ENCODE measurements around the gene NFILZ. TPM values are rescaled to one million over a fixed set of nuclear protein-coding genes. Genes with fewer than 3 reads are reported as not detected.

The NFILZ gene
- polyA plus RNA-seq, 6 donors from 2014 or later = not detected

DNA sequence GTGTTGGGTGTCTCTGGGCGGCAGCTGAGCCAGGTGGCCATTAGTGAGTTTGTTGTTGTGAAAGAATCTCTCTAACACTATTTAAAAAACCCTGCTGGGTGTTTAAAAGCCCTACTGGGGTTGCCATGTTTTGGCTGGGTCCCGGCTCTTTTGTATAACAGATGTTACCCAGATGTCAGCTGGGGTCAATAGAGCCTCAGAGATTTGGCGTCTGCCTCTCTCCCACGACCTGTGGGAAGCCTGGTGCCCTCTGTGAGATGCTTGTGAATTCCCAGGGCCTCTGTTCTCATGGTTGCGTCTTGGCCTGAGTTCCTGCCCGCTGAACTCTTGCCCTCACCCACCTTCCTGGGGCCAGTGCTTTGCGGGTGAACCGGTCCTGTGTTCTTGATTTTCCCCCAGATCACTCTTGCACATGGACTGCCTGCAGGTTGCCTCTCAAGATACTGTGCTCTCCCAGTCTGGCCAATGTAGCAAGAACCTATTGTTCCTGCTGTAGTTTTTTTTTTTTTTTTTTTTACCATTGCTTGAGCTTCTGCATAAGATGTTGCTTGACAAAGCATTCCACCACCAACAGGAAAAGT, 9.5 kb downstream of the NFILZ start:
- ATAC-seq (ENCODE audit: low read depth in 2 of 2) = no peak
- peak overlapping the region in 1 of 6 donors; percentile 61 for H3K27ac Mint-ChIP-seq

DNA sequence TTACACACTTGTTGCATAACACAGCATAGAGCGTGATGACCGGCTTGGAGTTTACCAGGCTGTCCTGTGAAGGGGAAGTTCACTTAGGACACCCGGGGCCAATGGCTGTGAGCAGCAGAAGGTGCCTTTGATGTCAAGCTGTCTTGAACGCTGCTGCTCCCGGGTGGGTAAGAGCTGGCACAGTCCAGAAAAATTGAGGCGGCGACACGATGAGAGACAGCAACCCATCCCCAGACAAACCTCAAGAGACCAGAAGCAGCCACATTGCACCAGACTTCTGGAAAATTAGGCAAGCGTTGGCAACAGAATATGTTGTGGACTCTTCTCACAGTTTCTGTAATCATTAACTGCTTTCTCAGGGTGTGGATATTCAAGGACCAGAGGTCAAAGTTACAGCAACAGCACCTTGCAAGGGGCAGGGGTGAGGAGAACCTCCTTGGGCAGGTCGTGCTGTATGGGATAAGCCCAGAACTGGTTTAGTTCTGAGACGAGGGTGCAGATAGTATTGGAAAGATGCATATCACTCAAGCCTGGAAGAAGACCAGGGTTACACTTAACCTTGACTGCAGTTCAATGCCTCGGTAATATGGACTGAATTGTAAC, 10.1 kb downstream of the NFILZ start:
- no peak overlapping the region for H3K4me3 Mint-ChIP-seq
- no peak for ATAC-seq (ENCODE audit: low read depth in 2 of 2)

More for the DNA sequence above, 9.5 kb downstream of the NFILZ start:
- Mint-ChIP-seq H3K9me3 (no peaks in the 10 kb centered on the region), H3K27me3 (peaks cover 13 to 46% (median 43%) of the 10 kb centered on the region in 3 donors), H3K4me1 (peaks cover 0 to 8% (median 4%) of the 10 kb centered on the region in 3 donors), H3K4me3 (peak overlapping the region in 1 of 8 donors; percentile 76), H3K36me3 (no peaks in the 10 kb centered on the region)
- DNase-seq = no peak

DNA sequence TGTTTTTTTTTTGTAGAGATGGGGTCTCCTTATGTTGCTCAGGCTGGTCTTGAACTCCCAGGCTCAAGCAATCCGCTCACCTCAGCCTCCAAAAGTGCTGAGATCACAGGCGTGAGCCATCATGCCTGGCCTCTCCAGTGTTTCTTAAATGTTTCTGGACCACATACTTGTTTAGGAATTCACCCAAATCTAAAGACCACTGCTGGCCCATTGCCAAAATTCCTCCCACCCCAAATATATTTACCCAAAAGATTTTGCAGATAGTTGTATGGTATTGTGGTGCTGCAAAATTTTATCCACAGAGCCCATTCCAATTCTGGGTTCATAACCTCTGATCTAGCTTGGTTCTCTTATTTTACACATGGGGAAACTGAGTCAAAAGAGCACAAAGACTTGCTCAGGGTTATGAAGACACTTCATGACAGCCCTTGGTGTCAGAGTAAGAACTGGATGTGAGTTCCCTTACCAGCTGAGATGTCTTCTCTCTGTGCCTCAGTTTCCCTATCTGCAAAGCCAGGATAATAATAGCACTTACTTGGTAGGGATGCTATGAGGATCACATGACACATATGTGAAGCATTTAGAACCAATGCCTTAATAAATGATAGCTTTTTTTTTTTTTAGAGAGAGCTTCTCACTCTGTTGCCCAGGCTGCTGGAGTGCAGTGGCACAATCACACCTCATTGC, 10.9 kb downstream of the NFILZ start:
- H3K36me3 Mint-ChIP-seq = no peaks in the 10 kb centered on the region
- peaks cover 0 to 8% (median 4%) of the 10 kb centered on the region in 3 donors for H3K4me1 Mint-ChIP-seq
- peak overlapping the region in 1 of 8 donors; percentile 18 for H3K4me3 Mint-ChIP-seq
- peaks cover 13 to 54% (median 49%) of the 10 kb centered on the region in 3 donors for H3K27me3 Mint-ChIP-seq
- no peaks in the 10 kb centered on the region for H3K9me3 Mint-ChIP-seq
- no peak overlapping the region for H3K27ac Mint-ChIP-seq
- DNase-seq (no peak), ATAC-seq (ENCODE audit: low read depth in 2 of 2) (no peak)

More for the DNA sequence above, 10.1 kb downstream of the NFILZ start:
- Mint-ChIP-seq H3K4me1 (peaks cover 0 to 8% (median 4%) of the 10 kb centered on the region in 3 donors), H3K9me3 (no peaks in the 10 kb centered on the region), H3K36me3 (no peaks in the 10 kb centered on the region), H3K27ac (peak overlapping the region in 1 of 6 donors; percentile 61), H3K27me3 (peaks cover 13 to 48% (median 45%) of the 10 kb centered on the region in 3 donors)
- DNase-seq = no peak

DNA sequence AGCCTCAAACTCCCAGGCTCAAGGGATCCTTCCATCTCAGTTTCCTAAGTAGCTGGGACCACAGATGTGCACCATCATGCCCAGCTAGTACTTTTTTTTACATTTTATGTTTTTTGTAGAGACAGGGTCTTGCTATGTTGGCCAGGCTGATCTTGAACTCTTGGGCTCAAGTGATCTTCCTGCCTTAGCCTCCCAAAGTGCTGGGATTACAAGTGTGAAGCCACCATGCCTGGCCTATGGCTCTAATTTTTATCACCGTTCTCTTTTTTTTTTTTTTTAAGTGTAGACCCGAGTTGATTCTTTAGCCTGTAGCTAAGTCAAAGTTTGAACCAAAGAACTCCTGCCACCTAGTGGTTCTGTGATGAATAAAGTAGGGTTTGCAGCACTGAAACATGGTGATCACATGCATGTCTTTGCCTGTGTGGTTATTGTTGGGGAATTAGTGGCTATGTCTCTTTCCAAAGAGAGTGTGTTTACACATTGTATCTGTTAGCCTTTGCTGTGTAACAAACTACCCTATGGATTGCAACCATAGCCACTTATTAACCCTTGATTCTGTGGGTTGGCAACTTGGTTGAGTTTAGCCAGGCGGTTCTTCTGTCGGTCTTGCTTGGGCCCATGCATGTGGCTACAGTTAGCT, 11.6 kb downstream of the NFILZ start:
- ATAC-seq (ENCODE audit: low read depth in 2 of 2) (peak; percentile 30 to 40), DNase-seq (no peak)
- Mint-ChIP-seq H3K36me3 (no peaks in the 10 kb centered on the region), H3K27me3 (peaks cover 16 to 54% (median 50%) of the 10 kb centered on the region in 3 donors), H3K9me3 (no peaks in the 10 kb centered on the region), H3K27ac (no peak overlapping the region), H3K4me1 (peaks cover 0 to 8% (median 4%) of the 10 kb centered on the region in 3 donors), H3K4me3 (no peak overlapping the region)

DNA sequence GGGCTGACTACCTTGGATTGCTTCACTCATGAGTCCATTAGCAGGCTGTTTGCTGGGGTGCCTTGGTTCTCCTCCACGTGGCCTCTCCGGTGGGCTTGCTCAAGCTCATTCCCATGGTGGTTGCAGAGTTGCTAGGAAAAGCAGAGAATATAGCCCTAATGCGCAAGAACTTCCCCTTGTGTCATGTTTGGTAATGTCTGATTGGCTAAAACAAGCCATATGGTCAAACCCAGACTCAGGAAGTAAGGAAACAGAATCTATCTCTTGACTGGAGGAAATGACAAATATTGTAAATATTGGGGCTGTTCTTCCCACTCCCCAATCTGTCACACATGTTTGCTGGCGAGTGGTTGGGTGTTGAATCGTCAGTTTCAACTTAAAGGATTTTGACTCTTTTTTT, 12.1 kb downstream of the NFILZ start:
- no peak overlapping the region for H3K4me3 Mint-ChIP-seq

DNA sequence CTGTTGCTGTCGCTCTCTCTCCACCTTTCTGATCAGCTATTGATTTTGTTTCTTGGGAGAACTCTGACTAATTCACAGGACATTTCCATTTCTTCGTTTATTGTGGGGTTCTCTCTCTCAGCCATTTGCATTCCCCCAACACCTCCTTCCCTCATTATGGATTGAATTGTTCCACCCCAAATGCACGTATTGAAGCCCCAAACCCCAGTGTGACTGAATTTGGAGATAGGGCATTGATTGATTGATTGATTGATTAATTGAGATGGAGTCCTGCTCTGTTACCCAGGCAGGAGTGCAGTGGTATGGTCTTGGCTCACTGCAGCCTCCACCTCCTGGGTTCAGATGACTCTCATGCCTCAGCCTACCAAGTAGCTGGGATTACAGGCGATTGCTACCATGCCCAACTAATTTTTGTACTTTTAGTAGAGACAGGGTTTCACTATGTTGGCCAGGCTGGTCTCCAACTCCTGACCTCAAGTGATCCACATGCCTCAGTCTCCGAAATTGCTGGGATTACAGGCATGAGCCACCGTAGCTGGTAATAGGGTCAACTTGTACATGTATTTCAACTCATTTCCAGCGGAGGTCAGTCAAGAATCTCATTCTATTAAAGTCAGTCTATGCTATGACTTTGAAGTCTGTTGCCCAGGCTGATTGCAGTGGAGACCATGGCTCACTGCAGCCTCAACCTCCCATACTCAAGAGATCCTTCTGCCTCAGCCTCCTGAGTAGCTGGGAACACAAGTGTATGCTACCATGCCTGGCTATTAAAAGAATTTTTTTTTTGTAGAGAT, 13.6 kb downstream of the NFILZ start:
- Mint-ChIP-seq H3K27ac (peak overlapping the region in 1 of 6 donors; percentile 74), H3K4me1 (no peaks in the 10 kb centered on the region), H3K4me3 (no peak overlapping the region), H3K36me3 (no peaks in the 10 kb centered on the region), H3K9me3 (no peaks in the 10 kb centered on the region), H3K27me3 (peaks cover 9 to 42% (median 40%) of the 10 kb centered on the region in 3 donors)
- ATAC-seq (ENCODE audit: low read depth in 2 of 2) = no peak
- no peak for DNase-seq

More for the DNA sequence above, 12.1 kb downstream of the NFILZ start:
- Mint-ChIP-seq H3K27me3 (peaks cover 17 to 52% (median 50%) of the 10 kb centered on the region in 3 donors), H3K4me1 (peaks cover 0 to 8% (median 4%) of the 10 kb centered on the region in 3 donors), H3K36me3 (no peaks in the 10 kb centered on the region), H3K9me3 (no peaks in the 10 kb centered on the region), H3K27ac (peak overlapping the region in 1 of 6 donors; percentile 8)
- DNase-seq = no peak
- no peak for ATAC-seq (ENCODE audit: low read depth in 2 of 2)

DNA sequence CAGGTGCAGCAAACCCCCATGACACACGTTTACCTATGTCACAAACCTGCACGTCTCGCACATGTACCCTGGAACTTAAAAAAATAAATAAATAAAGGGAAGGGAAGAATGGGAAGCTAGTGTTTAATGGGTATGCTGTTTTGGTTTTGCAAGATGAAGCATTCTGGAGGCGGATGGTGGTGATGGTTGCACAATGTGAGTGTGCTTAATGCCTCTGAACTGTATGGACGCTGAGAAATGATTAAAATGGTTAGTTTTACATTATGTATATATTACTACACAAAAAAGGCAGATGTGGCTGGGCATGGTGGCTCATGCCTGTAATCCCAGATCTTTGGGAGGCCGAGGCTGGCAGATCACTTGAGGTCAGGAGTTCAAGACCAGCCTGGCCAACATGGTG, 17.8 kb downstream of the NFILZ start:
- Mint-ChIP-seq H3K4me1 (no peaks in the 10 kb centered on the region), H3K27ac (no peak overlapping the region), H3K27me3 (peaks cover 4 to 36% (median 28%) of the 10 kb centered on the region in 3 donors), H3K9me3 (no peaks in the 10 kb centered on the region), H3K4me3 (no peak overlapping the region), H3K36me3 (no peaks in the 10 kb centered on the region)
- ATAC-seq (ENCODE audit: low read depth in 2 of 2) (no peak), DNase-seq (no peak)

DNA sequence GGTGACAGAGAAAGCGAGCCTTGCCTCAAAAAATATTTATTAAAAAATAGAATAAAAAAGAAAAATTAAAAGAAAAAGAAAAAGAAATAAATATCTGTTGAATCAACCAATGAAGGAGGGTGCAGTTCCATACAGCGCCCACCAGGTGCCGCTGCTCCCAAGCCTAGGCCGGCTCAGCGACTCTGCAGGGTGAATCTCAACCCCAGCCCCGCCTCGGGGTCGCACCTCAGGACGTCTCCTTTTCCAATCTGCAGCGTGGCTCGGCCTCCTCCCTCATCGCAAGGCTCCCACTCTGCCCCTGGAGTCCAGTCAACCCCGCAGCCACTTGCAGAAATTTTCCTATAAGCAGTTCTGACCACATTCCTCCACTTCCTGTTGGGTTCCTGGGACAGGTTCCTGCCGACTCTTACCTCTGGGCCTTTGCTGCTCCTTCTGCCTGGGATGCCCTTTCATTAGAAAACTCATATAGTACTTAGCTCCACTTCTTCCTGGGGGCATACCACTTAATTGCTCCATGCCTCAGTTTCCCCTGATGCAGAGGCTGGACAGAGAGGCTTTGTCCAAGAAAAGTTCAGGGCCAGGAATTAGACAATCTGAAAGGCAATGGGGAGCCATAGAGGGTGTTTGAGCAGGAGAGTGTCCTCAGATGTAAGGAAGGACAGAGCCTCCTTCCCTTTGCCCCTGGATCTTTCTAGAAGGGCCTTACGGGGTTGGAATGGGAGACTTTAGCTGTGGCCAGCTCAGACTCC, 24.3 kb downstream of the NFILZ start:
- Mint-ChIP-seq H3K27ac (peak overlapping the region in 1 of 6 donors; percentile 61), H3K9me3 (no peaks in the 10 kb centered on the region), H3K4me1 (peaks cover 10 to 12% (median 12%) of the 10 kb centered on the region in 3 donors), H3K36me3 (no peaks in the 10 kb centered on the region), H3K27me3 (peaks cover 0 to 40% (median 27%) of the 10 kb centered on the region in 3 donors), H3K4me3 (peak overlapping the region in 7 of 8 donors; percentile 35 to 79 (median 60))
- DNase-seq (peak; percentile 56), ATAC-seq (ENCODE audit: low read depth in 2 of 2) (peak; percentile 56 to 63)

DNA sequence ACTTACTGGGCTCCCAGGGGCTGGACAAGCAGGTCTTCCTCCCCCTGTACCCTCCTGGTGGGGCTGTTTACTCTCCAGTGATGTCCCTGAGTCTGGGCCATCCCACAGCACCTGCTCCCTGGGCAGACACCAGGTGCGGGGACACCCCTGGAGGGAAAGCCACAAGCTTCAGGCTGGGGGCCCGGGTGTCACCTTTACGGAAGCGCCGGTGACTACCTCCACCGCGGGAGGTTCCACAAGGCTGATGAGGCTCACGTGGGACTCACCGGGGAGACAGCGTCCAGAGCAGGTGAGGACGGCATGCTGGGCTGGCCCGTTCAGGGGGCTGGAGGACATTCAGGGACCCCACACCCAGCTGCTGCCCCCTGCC, 24.9 kb downstream of the NFILZ start:
- Mint-ChIP-seq H3K9me3 (no peaks in the 10 kb centered on the region), H3K27ac (no peak overlapping the region)

DNA sequence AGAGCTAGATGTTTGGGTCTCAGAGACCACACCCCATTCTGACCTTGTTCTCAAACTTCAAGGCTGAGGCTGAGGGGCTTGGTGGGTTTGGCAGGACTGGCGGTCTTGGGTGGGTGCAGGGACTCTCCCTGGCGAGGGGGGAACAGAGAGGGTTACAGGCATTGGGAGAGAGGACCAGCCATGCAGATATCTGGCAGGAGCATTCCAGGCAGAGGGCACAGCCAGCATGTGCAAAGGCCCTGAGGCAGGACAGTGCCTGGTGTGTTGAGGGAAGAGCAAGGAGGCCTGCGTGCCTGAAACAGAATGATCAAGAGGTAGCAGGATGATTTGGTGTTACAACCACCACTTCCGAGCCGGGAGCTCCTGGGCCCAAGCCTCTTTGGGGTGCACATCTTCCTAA, 27.4 kb downstream of the NFILZ start:
- Mint-ChIP-seq H3K9me3 (no peaks in the 10 kb centered on the region), H3K4me1 (peaks cover 12 to 16% (median 13%) of the 10 kb centered on the region in 3 donors), H3K36me3 (no peaks in the 10 kb centered on the region), H3K4me3 (no peak overlapping the region), H3K27me3 (peaks cover 0 to 26% (median 22%) of the 10 kb centered on the region in 3 donors), H3K27ac (no peak overlapping the region)
- DNase-seq (no peak), ATAC-seq (ENCODE audit: low read depth in 2 of 2) (no peak)

More for the DNA sequence above, 24.9 kb downstream of the NFILZ start:
- no peak for DNase-seq
- H3K4me3 Mint-ChIP-seq = peak overlapping the region in 4 of 8 donors; percentile 48 to 53 (median 50)
- peak; percentile 45 to 56 for ATAC-seq (ENCODE audit: low read depth in 2 of 2)
- H3K27me3 Mint-ChIP-seq = peaks cover 0 to 40% (median 27%) of the 10 kb centered on the region in 3 donors
- no peaks in the 10 kb centered on the region for H3K36me3 Mint-ChIP-seq
- peaks cover 10 to 12% (median 12%) of the 10 kb centered on the region in 3 donors for H3K4me1 Mint-ChIP-seq

DNA sequence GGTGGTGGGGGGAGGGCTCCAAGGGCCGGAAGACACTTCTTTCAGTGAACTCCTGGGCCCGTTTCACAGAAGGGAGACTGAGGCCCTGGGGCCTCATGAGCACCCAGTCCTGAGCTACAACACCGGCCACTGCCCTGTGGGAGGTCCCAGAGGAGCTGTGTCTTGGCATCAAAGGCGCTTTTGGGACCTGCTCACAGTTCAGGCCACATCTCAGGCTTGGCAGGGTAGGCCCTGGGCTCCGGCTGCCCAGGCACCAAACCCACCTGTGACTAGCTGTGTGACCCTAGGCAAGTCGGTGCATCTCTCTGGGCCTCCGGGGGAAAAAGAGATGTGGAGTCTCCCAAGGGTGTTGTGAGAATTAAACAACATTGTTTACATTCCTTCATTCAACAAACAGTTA, 29.5 kb downstream of the NFILZ start:
- peaks cover 0 to 22% (median 16%) of the 10 kb centered on the region in 3 donors for H3K27me3 Mint-ChIP-seq

DNA sequence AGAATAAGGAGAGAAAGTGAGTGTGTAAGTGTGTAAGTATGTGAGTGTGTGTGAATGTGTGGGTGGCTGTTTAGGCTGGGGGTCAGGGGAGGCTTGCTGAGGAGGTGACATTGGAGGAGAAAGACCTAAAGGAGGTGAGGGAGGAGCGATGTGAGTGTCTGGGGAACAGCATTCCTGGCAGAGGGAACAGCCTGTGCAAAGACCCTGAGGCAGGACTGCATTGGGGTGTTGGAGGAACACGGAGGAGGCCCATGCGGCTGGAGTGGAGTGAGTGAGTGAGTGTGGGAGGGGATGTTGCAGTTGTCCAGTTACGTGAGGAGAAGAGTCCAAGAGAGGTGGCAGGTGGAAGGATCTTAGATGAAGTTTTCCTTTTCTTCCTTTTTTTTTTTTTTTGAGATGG, 31.8 kb downstream of the NFILZ start:
- H3K36me3 Mint-ChIP-seq = no peaks in the 10 kb centered on the region

More for the DNA sequence above, 29.5 kb downstream of the NFILZ start:
- no peak for DNase-seq
- no peak overlapping the region for H3K4me3 Mint-ChIP-seq
- H3K36me3 Mint-ChIP-seq = no peaks in the 10 kb centered on the region
- no peaks in the 10 kb centered on the region for H3K9me3 Mint-ChIP-seq
- H3K27ac Mint-ChIP-seq = peak overlapping the region in 1 of 6 donors; percentile 26
- ATAC-seq (ENCODE audit: low read depth in 2 of 2) = no peak
- peaks cover 23 to 27% (median 26%) of the 10 kb centered on the region in 3 donors for H3K4me1 Mint-ChIP-seq

More for the DNA sequence above, 31.8 kb downstream of the NFILZ start:
- Mint-ChIP-seq H3K27me3 (peaks cover 0 to 6% (median 0%) of the 10 kb centered on the region in 3 donors), H3K9me3 (no peaks in the 10 kb centered on the region), H3K4me3 (peak overlapping the region in 1 of 8 donors; percentile 50), H3K4me1 (peaks cover 18 to 28% (median 28%) of the 10 kb centered on the region in 3 donors), H3K27ac (peak overlapping the region in 5 of 6 donors; percentile 24 to 67 (median 33))
- DNase-seq = no peak
- ATAC-seq (ENCODE audit: low read depth in 2 of 2) = no peak

Measured in naive B cell (primary cell).